Lower lobe of right lung (tissue), 2 donors: ENCODE results near the gene FSTL4. TPM values are rescaled to one million over a fixed set of nuclear protein-coding genes. Genes with fewer than 3 reads are reported as not detected.

ENCODE experiments used
- ATAC-seq, 2 donors: fragments of 200-7000 bp; cut with Tn5 transposase; one replicate each; pipeline ENCODE4 v1.9.1; 2020 to 2022; ENCODE audit warnings: mild to moderate bottlenecking in 2 of 2, moderate library complexity in 2 of 2
- DNase-seq: peaks from one replicate; pipeline ENCODE4 v3.0.0-alpha.2; 2020
- H3K27ac ChIP-seq: fragments of 200-600 bp; one replicate; pipeline ENCODE4 v1.8.0; 2022
- H3K27me3 ChIP-seq: fragments of 200-600 bp; one replicate; pipeline ENCODE4 v1.8.0; 2022; ENCODE audit warnings: low read depth
- H3K36me3 ChIP-seq: fragments of 200-600 bp; one replicate; pipeline ENCODE4 v1.8.0; 2022; ENCODE audit warnings: mild to moderate bottlenecking
- H3K4me1 ChIP-seq: fragments of 200-600 bp; one replicate; pipeline ENCODE4 v1.8.0; 2022
- H3K4me3 ChIP-seq: fragments of 200-600 bp; one replicate; pipeline ENCODE4 v1.8.0; 2022; ENCODE audit warnings: mild to moderate bottlenecking
- H3K9me3 ChIP-seq: fragments of 200-600 bp; one replicate; pipeline ENCODE4 v1.8.0; 2022
- intact Hi-C: fragments of 100-400 bp; cut with DNase I; formaldehyde crosslinking; loops from one replicate; pipeline ENCODE4 v1.11.0; 2022
- total RNA-seq: library from RNA; stranded (reverse); fragmentation: NEBNext Ultra II Directional; extraction: Animal tissue kit (Norgen Biotek cat#: 25700); gene quantifications from one replicate; pipeline ENCODE4 v1.2.1, GENCODE V29; 2021
- TF ChIP-seq, protein P1 (sequence below): fragments of 200-600 bp; IDR thresholded peaks from one replicate; pipeline ENCODE4 v1.8.0; 2022; ENCODE audit warnings: antibody characterized with exemption, mild to moderate bottlenecking
- donor health status: DM: no; HTN: yes; CAD: no; lungs with severe emphysema.

The FSTL4 gene
- total RNA-seq, 1 donor from 2014 or later = 1.9 TPM

DNA sequence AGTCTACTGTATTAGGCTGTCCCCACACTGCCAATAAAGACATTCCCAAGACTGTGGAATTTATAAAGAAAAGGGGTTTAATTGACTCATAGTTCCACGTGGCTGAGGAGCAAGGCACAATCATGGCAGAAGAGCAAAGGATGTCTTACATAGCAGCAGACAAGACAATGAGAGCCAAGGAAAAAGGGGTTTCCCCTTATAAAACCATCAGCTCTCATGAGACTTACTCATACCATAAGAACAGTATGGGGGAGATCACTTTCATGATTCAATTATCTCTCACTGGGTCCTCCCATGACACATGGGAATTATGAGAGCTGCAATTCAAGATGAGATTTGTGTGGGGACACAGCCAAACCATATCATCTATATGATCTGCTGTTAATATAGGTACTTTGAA, 14.8 kb upstream of the FSTL4 start:
- TF ChIP-seq, protein P1, sequence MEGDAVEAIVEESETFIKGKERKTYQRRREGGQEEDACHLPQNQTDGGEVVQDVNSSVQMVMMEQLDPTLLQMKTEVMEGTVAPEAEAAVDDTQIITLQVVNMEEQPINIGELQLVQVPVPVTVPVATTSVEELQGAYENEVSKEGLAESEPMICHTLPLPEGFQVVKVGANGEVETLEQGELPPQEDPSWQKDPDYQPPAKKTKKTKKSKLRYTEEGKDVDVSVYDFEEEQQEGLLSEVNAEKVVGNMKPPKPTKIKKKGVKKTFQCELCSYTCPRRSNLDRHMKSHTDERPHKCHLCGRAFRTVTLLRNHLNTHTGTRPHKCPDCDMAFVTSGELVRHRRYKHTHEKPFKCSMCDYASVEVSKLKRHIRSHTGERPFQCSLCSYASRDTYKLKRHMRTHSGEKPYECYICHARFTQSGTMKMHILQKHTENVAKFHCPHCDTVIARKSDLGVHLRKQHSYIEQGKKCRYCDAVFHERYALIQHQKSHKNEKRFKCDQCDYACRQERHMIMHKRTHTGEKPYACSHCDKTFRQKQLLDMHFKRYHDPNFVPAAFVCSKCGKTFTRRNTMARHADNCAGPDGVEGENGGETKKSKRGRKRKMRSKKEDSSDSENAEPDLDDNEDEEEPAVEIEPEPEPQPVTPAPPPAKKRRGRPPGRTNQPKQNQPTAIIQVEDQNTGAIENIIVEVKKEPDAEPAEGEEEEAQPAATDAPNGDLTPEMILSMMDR = no peak
- H3K9me3 ChIP-seq = no peaks in the 10 kb centered on the region
- ATAC-seq (no peak), DNase-seq (no peak)
- no peaks in the 10 kb centered on the region for H3K27me3 ChIP-seq
- no peaks in the 10 kb centered on the region for H3K4me1 ChIP-seq
- H3K27ac ChIP-seq = no peak overlapping the region
- no peak overlapping the region for H3K4me3 ChIP-seq
- intact Hi-C loops = no loop called here
- H3K36me3 ChIP-seq = no peaks in the 10 kb centered on the region

GRCh38 chr5:133624316-133624715, 12.0 kb upstream of the FSTL4 start:
- DNase-seq = no peak
- H3K36me3 ChIP-seq = no peaks in the 10 kb centered on the region
- ATAC-seq = no peak
- H3K27ac ChIP-seq = no peak overlapping the region
- H3K4me3 ChIP-seq = no peak overlapping the region
- H3K4me1 ChIP-seq = no peaks in the 10 kb centered on the region
- no peaks in the 10 kb centered on the region for H3K27me3 ChIP-seq
- no peaks in the 10 kb centered on the region for H3K9me3 ChIP-seq
- intact Hi-C loops = no loop called here
- TF ChIP-seq, protein P1 = no peak

DNA sequence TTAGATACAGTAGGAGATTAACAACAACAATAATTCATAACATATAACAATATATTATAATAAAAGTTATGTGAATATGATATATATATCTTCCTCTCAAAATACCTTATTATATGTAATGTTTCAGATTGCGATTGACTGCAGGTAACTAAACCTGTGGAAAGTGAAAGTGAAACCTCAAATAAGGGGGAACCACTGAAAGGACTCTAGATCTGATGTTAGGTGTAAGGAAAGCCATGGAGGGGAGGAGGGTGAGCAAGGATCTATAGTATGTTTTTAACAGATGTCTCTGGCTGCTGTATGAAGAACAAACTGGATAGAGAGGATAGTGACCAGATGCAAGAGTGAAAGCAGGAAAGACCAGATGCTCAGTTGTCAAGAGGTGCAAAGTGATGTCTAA, 5.8 kb upstream of the FSTL4 start:
- DNase-seq (no peak), ATAC-seq (no peak)
- peaks cover 23% of the 10 kb centered on the region for H3K27me3 ChIP-seq
- intact Hi-C loops = no loop called here
- TF ChIP-seq, protein P1 = no peak
- H3K4me1 ChIP-seq = no peaks in the 10 kb centered on the region
- no peaks in the 10 kb centered on the region for H3K36me3 ChIP-seq
- H3K27ac ChIP-seq = no peak overlapping the region
- H3K9me3 ChIP-seq = no peaks in the 10 kb centered on the region
- no peak overlapping the region for H3K4me3 ChIP-seq

DNA sequence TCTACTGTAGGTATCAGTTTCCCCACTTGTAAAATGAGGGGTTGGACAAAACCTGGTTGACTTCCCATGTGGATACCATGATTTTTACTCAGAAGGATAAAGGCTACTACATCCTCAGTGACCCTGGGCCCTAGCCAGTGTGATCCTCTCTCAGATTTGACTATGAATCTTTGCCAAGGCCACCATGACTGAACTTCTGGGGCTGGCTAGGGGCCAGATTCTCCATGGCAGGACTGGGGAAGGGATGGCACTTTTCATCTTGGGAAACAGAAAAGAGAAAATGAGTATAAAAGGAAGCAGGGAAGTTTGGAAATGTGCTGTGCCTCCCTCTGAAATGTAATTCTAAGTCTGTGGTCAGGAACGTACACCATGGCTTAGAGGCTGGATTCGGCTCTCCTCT, 1.4 kb upstream of the FSTL4 start:
- H3K27ac ChIP-seq = no peak overlapping the region

DNA sequence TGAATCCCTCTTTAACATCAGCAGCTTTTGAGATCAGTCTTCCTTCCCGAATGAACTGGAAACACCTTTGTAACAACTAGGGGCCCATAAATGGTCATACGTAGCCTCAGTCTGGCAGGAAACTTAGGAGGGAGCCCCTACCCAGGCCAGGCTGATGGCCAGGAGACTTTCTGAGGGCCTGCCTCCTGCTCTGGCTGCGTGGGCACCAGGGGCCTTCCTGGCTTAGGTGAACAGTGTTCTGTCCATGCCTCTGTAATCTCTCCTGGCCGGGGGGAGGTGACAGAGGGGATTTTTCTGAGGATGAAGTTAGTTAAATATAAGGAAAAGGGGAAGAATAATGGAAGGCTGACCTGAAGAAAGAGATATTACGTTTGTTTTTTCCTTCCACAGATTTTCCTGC, 843 bp upstream of the FSTL4 start:
- TF ChIP-seq, protein P1 = no peak
- Histone ChIP-seq H3K4me3 (no peak overlapping the region), H3K9me3 (no peaks in the 10 kb centered on the region), H3K4me1 (peaks cover 17% of the 10 kb centered on the region), H3K27me3 (peaks cover 69% of the 10 kb centered on the region), H3K27ac (no peak overlapping the region), H3K36me3 (no peaks in the 10 kb centered on the region)
- ATAC-seq (no peak), DNase-seq (no peak)
- intact Hi-C loops = no loop called here

More for the DNA sequence above, 1.4 kb upstream of the FSTL4 start:
- peaks cover 64% of the 10 kb centered on the region for H3K27me3 ChIP-seq
- no peaks in the 10 kb centered on the region for H3K36me3 ChIP-seq
- DNase-seq (no peak), ATAC-seq (no peak)
- intact Hi-C loops = no loop called here
- H3K4me1 ChIP-seq = peaks cover 17% of the 10 kb centered on the region
- H3K9me3 ChIP-seq = no peaks in the 10 kb centered on the region
- TF ChIP-seq, protein P1 = no peak
- no peak overlapping the region for H3K4me3 ChIP-seq
